HepG2 (cell line): ENCODE measurements around the gene TMPO. TPM values are rescaled to one million over a fixed set of nuclear protein-coding genes. Genes with fewer than 3 reads are reported as not detected.
A peak's percentile ranks its signal among the peaks of the same experiment; 100 is the strongest.

ENCODE experiments used
- ATAC-seq: fragments of 200-7000 bp; cut with Tn5 transposase; 3 replicates; pipeline ENCODE4 v1.9.1; 2020; ENCODE audit warnings: mild to moderate bottlenecking, moderate library complexity
- BruUV-seq: library from RNA; stranded (reverse); fragments of 400-500 nt; replicated peaks from 2 replicates; lab custom pipeline; 2021; lab: Mats Ljungman, UMichigan
- CTCF ChIA-PET: fragments of 300-600 bp; formaldehyde crosslinking; extraction: SDS; loops from one replicate; lab custom pipeline; 2021; ENCODE audit warnings: low total read pairs, inconsistent platforms, low intra/inter-chr PET ratio; lab: Yijun Ruan, JAX
- POLR2A ChIA-PET: fragments of 350-600 bp; sonication (Branson Sonifier 250); formaldehyde crosslinking; loops from one replicate; lab custom pipeline; 2020; ENCODE audit warnings: antibody characterized with exemption, inconsistent platforms; lab: Yijun Ruan, JAX
- DNase-seq: peaks from one replicate; pipeline ENCODE4 v3.0.0-alpha.2; 2015; ENCODE audit warnings: low spot score
- FAIRE-seq: peaks from 3 replicates; lab custom pipeline; 2011; peaks lifted over from hg19 to GRCh38; lab: Jason Lieb, UNC
- H2AFZ ChIP-seq: one replicate; pipeline ENCODE4 v1.6.1; 2011; ENCODE audit warnings: low read length, inconsistent platforms
- H3K27ac ChIP-seq: fragments of 300-600 bp; 3 replicates; pipeline ENCODE4 v1.8.0; 2011; ENCODE audit warnings: mixed run types, mild to moderate bottlenecking, mixed read lengths, low read length, inconsistent platforms; ENCODE audit not compliant: insufficient read depth; ENCODE audit errors: extremely low read length
- H3K27me3 ChIP-seq, 2 experiments: fragments of 200-600 bp in 1 of 2; 2 replicates in 1 of 2; 3 replicates in 1 of 2; pipeline versions ENCODE4 v1.6.0 to v1.8.0; 2011; ENCODE audit warnings: low read length in 2 of 2, mild to moderate bottlenecking in 2 of 2, moderate library complexity in 2 of 2, inconsistent platforms in 1 of 2; ENCODE audit not compliant: insufficient read depth in 2 of 2, control insufficient read depth in 1 of 2
- H3K36me3 ChIP-seq, 2 experiments: fragments of 200-600 bp in 1 of 2; replicated peaks in 1 of 2; 2 replicates in 1 of 2; 3 replicates in 1 of 2; pipeline versions ENCODE4 v1.5.1 to v1.8.0; 2011; ENCODE audit warnings: low read length in 2 of 2, inconsistent platforms in 1 of 2; ENCODE audit not compliant: insufficient read depth in 2 of 2, control insufficient read depth in 1 of 2
- H3K4me1 ChIP-seq: 2 replicates; pipeline ENCODE4 v1.5.1; 2012; ENCODE audit warnings: low read length, inconsistent platforms; ENCODE audit not compliant: insufficient read depth
- H3K4me2 ChIP-seq: 2 replicates; pipeline ENCODE4 v1.6.0; 2011; ENCODE audit warnings: low read depth, low read length, inconsistent platforms
- H3K4me3 ChIP-seq, 3 experiments: fragments of 200-600 bp in 1 of 3; sonication (generic), shearing (Covaris generic) in 1 of 3; replicated peaks in 1 of 3; 2 replicates each; pipeline ENCODE4 v1.5.1; 2011 to 2016; ENCODE audit warnings: low read length in 3 of 3, inconsistent platforms in 2 of 3, low read depth in 2 of 3, mild to moderate bottlenecking in 2 of 3, control low read depth in 1 of 3, mixed read lengths in 1 of 3; ENCODE audit not compliant: insufficient read depth in 1 of 3
- H3K79me2 ChIP-seq: one replicate; pipeline ENCODE4 v1.6.1; 2011; ENCODE audit warnings: low read length, inconsistent platforms; ENCODE audit not compliant: insufficient read depth
- H3K9ac ChIP-seq: 2 replicates; pipeline ENCODE4 v1.6.0; 2011; ENCODE audit warnings: mild to moderate bottlenecking, low read depth, low read length, inconsistent platforms; ENCODE audit not compliant: insufficient read depth
- H3K9me3 ChIP-seq: 2 replicates; pipeline ENCODE4 v1.5.1; 2012; ENCODE audit warnings: mild to moderate bottlenecking, low read length
- H4K20me1 ChIP-seq: 2 replicates; pipeline ENCODE4 v1.6.0; 2011; ENCODE audit warnings: inconsistent platforms, mild to moderate bottlenecking, low read length, moderate library complexity; ENCODE audit not compliant: insufficient read depth
- ARNT2 ChIP-seq: sonication (generic); formaldehyde crosslinking; IDR thresholded peaks from 2 replicates; pipeline ENCODE4 v1.8.0; 2022; ENCODE audit warnings: mild to moderate bottlenecking, low read depth, missing genetic modification reagents, moderate library complexity
- BORCS8-MEF2B ChIP-seq: sonication (generic); formaldehyde crosslinking; IDR thresholded peaks from 2 replicates; pipeline ENCODE4 v1.8.0; 2022; ENCODE audit warnings: mild to moderate bottlenecking, missing genetic modification reagents
- DMAP1 ChIP-seq: IDR thresholded peaks from 2 replicates; pipeline ENCODE4 v1.6.1; 2016
- NFIC ChIP-seq: IDR thresholded peaks from 2 replicates; pipeline ENCODE4 v1.6.1; 2012; ENCODE audit warnings: mild to moderate bottlenecking, low read length, inconsistent platforms
- TCF12 ChIP-seq, 2 experiments: fragments of 450-650 bp in 1 of 2; sonication (generic) in 1 of 2; formaldehyde crosslinking in 1 of 2; IDR thresholded peaks; 2 replicates each; pipeline versions ENCODE4 v1.6.1 to v1.8.0; 2017 to 2022; ENCODE audit warnings: antibody characterized with exemption in 1 of 2, mild to moderate bottlenecking in 1 of 2, missing genetic modification reagents in 1 of 2, moderate library complexity in 1 of 2
- TFDP1 ChIP-seq: IDR thresholded peaks from 2 replicates; pipeline ENCODE4 v1.6.1; 2016; ENCODE audit warnings: missing compliant biosample characterization, missing genetic modification reagents, borderline replicate concordance
- ZBTB43 ChIP-seq: sonication (generic); formaldehyde crosslinking; conservative IDR thresholded peaks from 2 replicates; pipeline ENCODE4 v1.4.0; 2020; ENCODE audit warnings: missing genetic modification reagents
- ZNF207 ChIP-seq: fragments of 450-650 bp; IDR thresholded peaks from 2 replicates; pipeline ENCODE4 v1.6.1; 2016; ENCODE audit warnings: antibody characterized with exemption, borderline replicate concordance
- ZNF367 ChIP-seq: sonication (generic); formaldehyde crosslinking; IDR thresholded peaks from 2 replicates; pipeline ENCODE4 v1.4.0; 2020; ENCODE audit warnings: missing genetic modification reagents, borderline replicate concordance
- ZNF546 ChIP-seq: sonication (generic); formaldehyde crosslinking; conservative IDR thresholded peaks from 2 replicates; pipeline ENCODE4 v1.8.1; 2023; ENCODE audit warnings: mild to moderate bottlenecking, missing genetic modification reagents
- ZNF709 ChIP-seq: sonication (generic); formaldehyde crosslinking; IDR thresholded peaks from 2 replicates; pipeline ENCODE4 v1.5.0; 2020; ENCODE audit warnings: mild to moderate bottlenecking, missing genetic modification reagents
- ZSCAN31 ChIP-seq: sonication (generic); formaldehyde crosslinking; IDR thresholded peaks from 2 replicates; pipeline ENCODE4 v1.5.0; 2020; ENCODE audit warnings: low read depth, mild to moderate bottlenecking, missing genetic modification reagents
- WGBS: methylation state at CpG from one replicate; pipeline ENCODE4 v1.1.6; 2017; ENCODE audit warnings: low lambda C conversion rate; 5-methylcytosine and 5-hydroxymethylcytosine counted together
- in situ Hi-C: cut with HindIII; loops from 2 replicates; pipeline ENCODE4 v1.10.0; 2017; ENCODE audit warnings: low pct_unique_long_range_greater_than_20kb; ENCODE audit not compliant: extremely low pct_ligation_motif_present
- intact Hi-C: fragments of 100-400 bp; cut with micrococcal nuclease; formaldehyde crosslinking; loops from one replicate; pipeline ENCODE4 v1.10.0; 2022; ENCODE audit not compliant: unreplicated experiment
- polyA plus RNA-seq, 8 experiments: library from polyadenylated mRNA; depleted of rRNA in 3 of 8; stranded (reverse) in 7 of 8; unstranded in 1 of 8; fragments of >200 nt; fragmentation: Illumina TruSeq in 4 of 8; extraction: Trizol in 4 of 8; gene quantifications; 2 replicates each; pipeline versions ENCODE4 v1.2.1 to v1.2.3, GENCODE V29; 2011 to 2016; ENCODE audit warnings: low read depth in 4 of 8, missing spikeins in 1 of 8, mixed read lengths in 1 of 8; ENCODE audit not compliant: insufficient read depth in 1 of 8
- total RNA-seq, 5 experiments: library from RNA; depleted of rRNA; stranded (reverse); fragments of >200 nt; fragmentation: Illumina TruSeq; extraction: Trizol; gene quantifications; 2 replicates each; pipeline ENCODE4 v1.2.3, GENCODE V29; 2016; ENCODE audit warnings: low read depth in 1 of 5

TMPO gene
- total and polyA plus RNA-seq, 2 of the 13 experiments (the other 11 are each of a cell fraction or from before 2014, with no cell fraction given) = 24.2 to 167 TPM

- H3K36me3 ChIP-seq = no peaks in the 10 kb centered on the region
- TF ChIP-seq ZNF207 (no peak), TCF12 (IDR thresholded peaks at IDR 0.05) (no peak), TCF12 (CRISPR knock-in tag; IDR thresholded peaks at IDR 0.05) (no peak), ZSCAN31 (CRISPR knock-in tag) (0 out of 2 replicates have a peak, but pooled peaks have one; percentile 8), NFIC (0 out of 2 replicates have a peak, but pooled peaks have one; percentile 2)
- H3K9me3 ChIP-seq = no peaks in the 10 kb centered on the region
- ChIA-PET CTCF (interaction anchor here (2.4 to 3.3 kb wide), 2 partner anchors 24 to 90 kb away, joined by 11 to 21 read pairs; no protein-coding TSS in a partner anchor), POLR2A (interaction anchor here (1.4 to 3.1 kb wide), 6 partner anchors 9 to 130 kb away, joined by 3 to 11 read pairs (median 5); partner anchors contain the start of genes APAF1, IKBIP and SLC25A3)
- in situ Hi-C loops = loop anchor here (5.0 kb wide), 1 partner anchor 93 kb away; no protein-coding TSS in a partner anchor
- H3K4me2 ChIP-seq = peak overlapping the region; percentile 79
- ATAC-seq = peak; percentile 33
- DNase-seq = no peak
- peaks cover 32% of the 10 kb centered on the region for H3K4me1 ChIP-seq
- intact Hi-C loops = loop anchor here (5.0 kb wide), 1 partner anchor 77 kb away; the partner anchor contains the start of gene SLC25A3
- peak overlapping the region; percentile 99 for H3K27ac ChIP-seq
- H3K4me3 ChIP-seq = peak overlapping the region; percentile 82 to 94 (median 84)
- H3K79me2 ChIP-seq = peaks cover 51% of the 10 kb centered on the region
- peaks cover 18% of the 10 kb centered on the region for H4K20me1 ChIP-seq
- H2AFZ ChIP-seq = peak overlapping the region; percentile 49
- TSS peak; percentile 75 for BruUV-seq
- no peak for FAIRE-seq
- 0% methylated on average over 10 of the region's 11 CpGs for WGBS
- H3K9ac ChIP-seq = peak overlapping the region; percentile 94
- no peaks in the 10 kb centered on the region; a peak in 1 of 5 replicates for H3K27me3 ChIP-seq
Measured at GRCh38 chr12:98514982-98515286, 456 bp upstream of the TMPO start.

GRCh38 chr12:98516111-98516873 is 902 bp downstream of the TMPO start:
- no peaks in the 10 kb centered on the region for H3K9me3 ChIP-seq
- H3K4me2 ChIP-seq = peak overlapping the region; percentile 79
- 3% methylated on average over 16 of the region's 64 CpGs for WGBS
- H3K79me2 ChIP-seq = peaks cover 62% of the 10 kb centered on the region
- FAIRE-seq (no peak), ATAC-seq (peak; percentile 67), DNase-seq (peak; percentile 88)
- H3K36me3 ChIP-seq = no peaks in the 10 kb centered on the region
- H4K20me1 ChIP-seq = peaks cover 18% of the 10 kb centered on the region
- peaks cover 41% of the 10 kb centered on the region for H3K4me1 ChIP-seq
- H2AFZ ChIP-seq = no peak overlapping the region
- CTCF ChIA-PET = interaction anchor here (2.4 to 3.3 kb wide), 2 partner anchors 25 to 91 kb away, joined by 11 to 21 read pairs; no protein-coding TSS in a partner anchor
- intact Hi-C loops (loop anchor here (1.0 to 5.0 kb wide), 4 partner anchors 13 to 91 kb away; partner anchors contain the start of gene SLC25A3), in situ Hi-C loops (loop anchor here (5.0 kb wide), 1 partner anchor 94 kb away; no protein-coding TSS in a partner anchor)
- no peaks in the 10 kb centered on the region; a peak in 1 of 5 replicates for H3K27me3 ChIP-seq
- no TSS peak for BruUV-seq
- H3K9ac ChIP-seq = peak overlapping the region; percentile 94
- POLR2A ChIA-PET = interaction anchor here (0.6 to 3.1 kb wide), 7 partner anchors 10 to 128 kb away, joined by 3 to 11 read pairs (median 4); partner anchors contain the start of genes APAF1, IKBIP and SLC25A3
- H3K4me3 ChIP-seq = peak overlapping the region; percentile 82 to 94 (median 84)
- H3K27ac ChIP-seq = peak overlapping the region; percentile 99
- TF ChIP-seq BORCS8-MEF2B (peak; percentile 21; the same call in 1 of the 2 replicates), DMAP1 (CRISPR knock-in tag) (peak; percentile 66; the same call in 1 of the 2 replicates), ZBTB43 (no peak), TFDP1 (CRISPR knock-in tag) (peak; percentile 97), ZNF367 (no peak), ZNF546 (CRISPR knock-in tag) (0 out of 2 replicates have a peak, but pooled peaks have one; percentile 55), ARNT2 (peak; percentile 29; the same call in 1 of the 2 replicates), ZNF709 (CRISPR knock-in tag) (0 out of 2 replicates have a peak, but pooled peaks have one; percentile 17)
